Stomach (tissue), 4 donors: ENCODE results near the gene TNNC1.

Experiments used
- CTCF ChIP-seq, 7 experiments: fragments of 450-650 bp in 4 of 7; fragments of 200-600 bp in 3 of 7; sonication (generic) in 3 of 7; IDR thresholded peaks; one replicate each; pipeline ENCODE4 v1.5.1; 2016 to 2019; ENCODE audit warnings: antibody characterized with exemption in 7 of 7, control low read depth in 2 of 7, mild to moderate bottlenecking in 1 of 7
- POLR2AphosphoS5 ChIP-seq, 3 donors: sonication (generic); formaldehyde crosslinking; IDR thresholded peaks; one replicate each; pipeline ENCODE4 v1.6.1; 2016; ENCODE audit warnings: antibody characterized with exemption in 3 of 3

GRCh38 chr3:52484680-52485461, 31.0 kb upstream of the TNNC1 start:
- no peak for TF ChIP-seq CTCF (IDR thresholded peaks at IDR 0.05)
- TF ChIP-seq POLR2AphosphoS5 (IDR thresholded peaks at IDR 0.05) = no peak
